ENCODE data around the gene SLC35E4. TPM values are rescaled to one million over a fixed set of nuclear protein-coding genes. Genes with fewer than 3 reads are reported as not detected.
A peak's percentile ranks its signal among the peaks of the same experiment; 100 is the strongest.
"Not testable (repeated sequence)": the region's sequence is repeated elsewhere in the genome, so short reads cannot be mapped to it uniquely, and the experiment has no call there.

Gene SLC35E4
- polyA plus RNA-seq, 3 donors from 2014 or later: 1.4 to 2.7 (median 2.7) TPM

GRCh38 chr22:30626413-30626812 is 9.2 kb upstream of the SLC35E4 start:
- DNase-seq: no peak
- Mint-ChIP-seq H3K4me3 (no peak overlapping the region), H3K27me3 (ENCODE audit: low read depth in 3 of 3) (peaks cover 0 to 7% (median 2%) of the 10 kb centered on the region in 3 donors), H3K4me1 (no peaks in the 10 kb centered on the region), H3K36me3 (no peaks in the 10 kb centered on the region), H3K27ac (no peak overlapping the region), H3K9me3 (no peaks in the 10 kb centered on the region)

GRCh38 chr22:30627471-30627870 is 8.1 kb upstream of the SLC35E4 start:
- no peak overlapping the region for H3K4me3 Mint-ChIP-seq
- DNase-seq: no peak
- no peaks in the 10 kb centered on the region for H3K4me1 Mint-ChIP-seq
- no peak overlapping the region for H3K27ac Mint-ChIP-seq
- H3K27me3 Mint-ChIP-seq (ENCODE audit: low read depth in 3 of 3): peaks cover 0 to 4% (median 0%) of the 10 kb centered on the region in 3 donors
- no peaks in the 10 kb centered on the region for H3K9me3 Mint-ChIP-seq
- H3K36me3 Mint-ChIP-seq: no peaks in the 10 kb centered on the region

- H3K4me1 Mint-ChIP-seq: no peaks in the 10 kb centered on the region
Measured at GRCh38 chr22:30628491-30628890, 7.1 kb upstream of the SLC35E4 start.

GRCh38 chr22:30631469-30631868 is 4.1 kb upstream of the SLC35E4 start:
- peaks cover 13 to 14% of the 10 kb centered on the region in 2 donors for H3K4me1 Mint-ChIP-seq
- H3K36me3 Mint-ChIP-seq; H3K4me3 Mint-ChIP-seq; H3K27ac Mint-ChIP-seq; DNase-seq; H3K27me3 Mint-ChIP-seq (ENCODE audit: low read depth in 3 of 3); H3K9me3 Mint-ChIP-seq: not testable (repeated sequence)

More at GRCh38 chr22:30628491-30628890, 7.1 kb upstream of the SLC35E4 start:
- H3K27ac Mint-ChIP-seq: no peak overlapping the region
- H3K36me3 Mint-ChIP-seq: no peaks in the 10 kb centered on the region
- DNase-seq: no peak
- H3K27me3 Mint-ChIP-seq (ENCODE audit: low read depth in 3 of 3): peaks cover 0 to 4% (median 0%) of the 10 kb centered on the region in 3 donors
- no peaks in the 10 kb centered on the region for H3K9me3 Mint-ChIP-seq
- no peak overlapping the region for H3K4me3 Mint-ChIP-seq

GRCh38 chr22:30634471-30635233 is 929 bp upstream of the SLC35E4 start:
- peaks cover 19 to 20% of the 10 kb centered on the region in 2 donors for H3K4me1 Mint-ChIP-seq
- peaks cover 1 to 6% (median 3%) of the 10 kb centered on the region in 3 donors for H3K27me3 Mint-ChIP-seq (ENCODE audit: low read depth in 3 of 3)

GRCh38 chr22:30636226-30637077 is 871 bp downstream of the SLC35E4 start:
- DNase-seq: peak; percentile 16 to 32 (median 18)
- Mint-ChIP-seq H3K27ac (peak overlapping the region; percentile 60 to 85 (median 76)), H3K27me3 (ENCODE audit: low read depth in 3 of 3) (peaks cover 1 to 3% (median 2%) of the 10 kb centered on the region in 3 donors)

More at GRCh38 chr22:30634471-30635233, 929 bp upstream of the SLC35E4 start:
- peak; percentile 83 to 85 (median 83) for DNase-seq
- H3K9me3 Mint-ChIP-seq: peaks cover 0 to 2% (median 0%) of the 10 kb centered on the region in 6 donors
- H3K36me3 Mint-ChIP-seq: peaks cover 0 to 4% (median 0%) of the 10 kb centered on the region in 3 donors
- H3K27ac Mint-ChIP-seq: peak overlapping the region; percentile 86 to 96 (median 94)
- peak overlapping the region; percentile 77 to 87 (median 84) for H3K4me3 Mint-ChIP-seq

GRCh38 chr22:30637701-30638114 is 2.1 kb downstream of the SLC35E4 start:
- no peak for DNase-seq
- Mint-ChIP-seq H3K36me3 (peaks cover 0 to 4% (median 0%) of the 10 kb centered on the region in 3 donors), H3K27ac (peak overlapping the region in 2 of 6 donors; percentile 17 to 25), H3K9me3 (peaks cover 0 to 2% (median 0%) of the 10 kb centered on the region in 6 donors), H3K27me3 (ENCODE audit: low read depth in 3 of 3) (peaks cover 1 to 3% (median 2%) of the 10 kb centered on the region in 3 donors), H3K4me1 (peaks cover 19 to 20% of the 10 kb centered on the region in 2 donors), H3K4me3 (peak overlapping the region; percentile 4 to 57 (median 42))

More at GRCh38 chr22:30636226-30637077, 871 bp downstream of the SLC35E4 start:
- Mint-ChIP-seq H3K4me3 (peak overlapping the region; percentile 79 to 92 (median 85)), H3K36me3 (peaks cover 0 to 4% (median 0%) of the 10 kb centered on the region in 3 donors), H3K9me3 (peaks cover 0 to 2% (median 0%) of the 10 kb centered on the region in 6 donors), H3K4me1 (peaks cover 19 to 20% of the 10 kb centered on the region in 2 donors)

GRCh38 chr22:30640361-30640760 is 4.8 kb downstream of the SLC35E4 start:
- Mint-ChIP-seq H3K4me3 (no peak overlapping the region), H3K4me1 (peaks cover 10 to 13% of the 10 kb centered on the region in 2 donors), H3K9me3 (peaks cover 0 to 2% (median 0%) of the 10 kb centered on the region in 6 donors), H3K27me3 (ENCODE audit: low read depth in 3 of 3) (peaks cover 0 to 2% (median 0%) of the 10 kb centered on the region in 3 donors), H3K36me3 (peaks cover 0 to 4% (median 0%) of the 10 kb centered on the region in 3 donors), H3K27ac (no peak overlapping the region)
- DNase-seq: no peak

GRCh38 chr22:30640839-30641430 is 5.4 kb downstream of the SLC35E4 start:
- Mint-ChIP-seq H3K27ac (no peak overlapping the region), H3K9me3 (peaks cover 0 to 2% (median 0%) of the 10 kb centered on the region in 6 donors), H3K4me1 (peaks cover 9 to 10% of the 10 kb centered on the region in 2 donors), H3K27me3 (ENCODE audit: low read depth in 3 of 3) (peaks cover 0 to 2% (median 0%) of the 10 kb centered on the region in 3 donors), H3K36me3 (peaks cover 0 to 4% (median 0%) of the 10 kb centered on the region in 3 donors), H3K4me3 (no peak overlapping the region)
- DNase-seq: no peak

- H3K27me3 Mint-ChIP-seq (ENCODE audit: low read depth in 3 of 3): no peaks in the 10 kb centered on the region
- peaks cover 0 to 2% (median 0%) of the 10 kb centered on the region in 6 donors for H3K9me3 Mint-ChIP-seq
- peak overlapping the region in 2 of 6 donors; percentile 14 to 53 for H3K27ac Mint-ChIP-seq
- H3K4me3 Mint-ChIP-seq: no peak overlapping the region
- DNase-seq: no peak
- H3K4me1 Mint-ChIP-seq: no peaks in the 10 kb centered on the region
- peaks cover 0 to 4% (median 0%) of the 10 kb centered on the region in 3 donors for H3K36me3 Mint-ChIP-seq
Measured at GRCh38 chr22:30643055-30643875, 7.7 kb downstream of the SLC35E4 start.

- Mint-ChIP-seq H3K9me3 (no peaks in the 10 kb centered on the region), H3K27ac (no peak overlapping the region), H3K27me3 (ENCODE audit: low read depth in 3 of 3) (peaks cover 0 to 2% (median 0%) of the 10 kb centered on the region in 3 donors), H3K4me3 (no peak overlapping the region), H3K36me3 (no peaks in the 10 kb centered on the region), H3K4me1 (no peaks in the 10 kb centered on the region)
- no peak for DNase-seq
Measured at GRCh38 chr22:30646518-30647160, 11.1 kb downstream of the SLC35E4 start.

GRCh38 chr22:30647536-30647935 is 12.0 kb downstream of the SLC35E4 start:
- peaks cover 0 to 2% of the 10 kb centered on the region in 2 donors for H3K4me1 Mint-ChIP-seq
- DNase-seq: no peak
- no peak overlapping the region for H3K4me3 Mint-ChIP-seq
- H3K36me3 Mint-ChIP-seq: no peaks in the 10 kb centered on the region
- H3K9me3 Mint-ChIP-seq: no peaks in the 10 kb centered on the region
- peaks cover 0 to 2% (median 0%) of the 10 kb centered on the region in 3 donors for H3K27me3 Mint-ChIP-seq (ENCODE audit: low read depth in 3 of 3)
- no peak overlapping the region for H3K27ac Mint-ChIP-seq
